Measurements from ENCODE around the gene PLEKHA6.

PLEKHA6 gene

DNA sequence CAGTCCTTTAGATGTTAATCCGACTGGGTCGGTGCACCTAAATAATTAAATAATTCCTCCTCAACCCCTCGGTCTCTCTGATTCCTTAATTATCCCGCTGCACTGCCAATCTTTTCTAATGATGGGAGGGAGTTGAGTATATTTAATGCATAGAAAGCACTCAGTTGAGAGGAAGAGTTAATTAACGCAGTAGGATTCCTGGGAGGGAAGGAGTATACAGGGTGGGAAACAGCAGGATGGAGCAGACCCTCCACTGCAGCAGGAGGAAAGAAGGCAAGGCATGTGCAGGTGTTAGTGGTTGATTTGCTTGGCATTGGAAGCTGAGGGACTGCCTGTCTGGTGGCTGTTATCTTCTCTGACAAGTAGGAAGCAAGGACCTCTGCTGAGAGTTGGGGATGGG is 183.7 kb downstream of the PLEKHA6 start:
- no peak for ATAC-seq

GRCh38 chr1:204174958-204175357 is 184.8 kb downstream of the PLEKHA6 start:
- ATAC-seq, result no peak

GRCh38 chr1:204172404-204173029 is 187.2 kb downstream of the PLEKHA6 start:
- no peak for ATAC-seq

DNA sequence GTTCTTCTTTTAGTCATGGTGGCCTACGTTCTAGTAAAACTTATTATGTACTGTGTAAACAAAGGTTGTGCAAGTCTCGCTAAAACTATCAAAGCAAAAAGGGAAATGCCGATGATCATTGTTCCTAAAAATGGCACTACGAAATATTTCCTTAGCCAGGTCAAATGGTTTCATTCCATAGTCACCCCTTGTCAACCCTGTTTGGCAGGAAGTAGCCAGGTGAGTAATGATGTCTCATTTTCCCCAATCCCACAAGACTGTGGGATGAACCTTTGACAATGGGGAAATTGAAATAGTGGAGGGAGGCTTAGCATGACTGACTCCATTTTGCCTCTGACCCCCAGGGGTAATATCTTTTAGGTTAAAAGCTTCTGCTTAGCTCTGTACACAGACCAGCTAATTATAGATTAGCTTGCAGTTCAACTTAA is 188.0 kb downstream of the PLEKHA6 start:
- no peak for ATAC-seq

DNA sequence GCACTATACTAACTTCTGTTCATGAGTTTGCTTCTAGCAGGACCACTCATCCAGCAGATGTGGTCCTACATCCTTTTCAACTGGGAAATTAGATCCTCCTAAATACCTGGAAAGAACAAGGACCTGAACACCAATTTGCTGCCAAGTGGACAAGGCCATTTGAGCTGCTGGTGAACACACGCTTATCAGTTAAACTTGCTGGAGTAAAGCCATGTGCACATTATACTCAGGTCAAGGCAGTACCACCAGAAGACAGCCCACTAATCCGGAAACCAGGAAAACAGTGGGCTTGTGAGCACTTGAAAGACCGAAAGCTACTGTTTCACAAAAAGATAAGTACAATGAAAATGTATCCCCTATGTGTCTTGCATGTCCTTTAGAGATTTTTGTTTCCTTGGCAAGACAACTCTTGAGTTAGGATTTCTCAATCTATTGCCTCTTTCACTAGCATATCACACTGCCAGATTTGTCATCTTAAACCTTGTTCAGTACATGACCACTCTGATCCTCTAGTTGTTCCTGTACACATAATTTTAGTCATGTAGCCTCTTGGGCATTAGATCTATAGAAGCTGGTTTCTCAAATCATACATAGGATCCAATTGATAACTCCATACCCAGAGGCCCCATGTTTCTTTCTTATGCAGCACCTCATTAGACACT is 189.1 kb downstream of the PLEKHA6 start:
- ATAC-seq, result no peak

DNA sequence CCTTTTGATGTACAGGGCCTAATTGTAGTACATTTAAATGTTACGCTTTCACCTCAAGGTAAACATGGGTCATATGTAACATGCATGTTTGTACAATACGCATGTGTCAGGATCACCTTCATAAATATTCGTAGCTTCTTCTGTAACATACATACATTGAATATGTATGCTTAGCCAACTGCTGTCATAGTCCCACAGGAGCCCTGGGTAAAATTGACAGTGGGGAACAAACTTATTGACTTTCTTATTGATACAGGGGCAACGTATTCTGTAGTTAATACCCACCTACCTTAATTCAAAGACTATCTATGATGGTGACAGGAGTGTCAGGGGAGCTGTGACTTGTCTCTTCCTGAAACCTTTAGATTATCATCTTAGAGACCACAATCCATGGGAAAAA is 189.9 kb downstream of the PLEKHA6 start:
- no peak for ATAC-seq
